ENCODE data around the gene LYZ.

DNA sequence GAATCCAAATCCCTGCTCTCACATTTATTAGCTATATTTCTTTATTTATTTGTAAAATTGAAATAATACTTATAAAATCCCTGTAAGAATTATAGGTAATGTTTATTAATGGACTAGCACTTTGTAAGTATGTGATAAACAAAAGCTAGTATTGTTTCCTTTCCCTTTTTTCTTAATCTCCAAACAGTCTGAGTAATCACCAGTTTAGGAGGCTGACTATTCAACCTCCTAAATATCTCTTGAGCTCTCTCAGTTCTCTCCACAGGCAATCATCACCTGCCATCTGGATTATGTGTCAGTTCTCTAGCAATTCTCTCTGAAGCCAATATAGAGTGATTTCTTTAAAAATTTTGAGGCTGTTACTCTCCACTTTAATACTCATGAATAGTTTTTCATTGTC is 9.2 kb upstream of the LYZ start:
- no peak for TF ChIP-seq ZSCAN29 (IDR thresholded peaks at IDR 0.05)
- no peak for TF ChIP-seq JUNB (CRISPR knock-in tag; conservative IDR thresholded peaks at IDR 0.05)
- TF ChIP-seq, protein P1, sequence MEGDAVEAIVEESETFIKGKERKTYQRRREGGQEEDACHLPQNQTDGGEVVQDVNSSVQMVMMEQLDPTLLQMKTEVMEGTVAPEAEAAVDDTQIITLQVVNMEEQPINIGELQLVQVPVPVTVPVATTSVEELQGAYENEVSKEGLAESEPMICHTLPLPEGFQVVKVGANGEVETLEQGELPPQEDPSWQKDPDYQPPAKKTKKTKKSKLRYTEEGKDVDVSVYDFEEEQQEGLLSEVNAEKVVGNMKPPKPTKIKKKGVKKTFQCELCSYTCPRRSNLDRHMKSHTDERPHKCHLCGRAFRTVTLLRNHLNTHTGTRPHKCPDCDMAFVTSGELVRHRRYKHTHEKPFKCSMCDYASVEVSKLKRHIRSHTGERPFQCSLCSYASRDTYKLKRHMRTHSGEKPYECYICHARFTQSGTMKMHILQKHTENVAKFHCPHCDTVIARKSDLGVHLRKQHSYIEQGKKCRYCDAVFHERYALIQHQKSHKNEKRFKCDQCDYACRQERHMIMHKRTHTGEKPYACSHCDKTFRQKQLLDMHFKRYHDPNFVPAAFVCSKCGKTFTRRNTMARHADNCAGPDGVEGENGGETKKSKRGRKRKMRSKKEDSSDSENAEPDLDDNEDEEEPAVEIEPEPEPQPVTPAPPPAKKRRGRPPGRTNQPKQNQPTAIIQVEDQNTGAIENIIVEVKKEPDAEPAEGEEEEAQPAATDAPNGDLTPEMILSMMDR (IDR thresholded peaks at IDR 0.05 in 2 of 3, conservative IDR thresholded peaks at IDR 0.05 in 1 of 3; ENCODE audit: insufficient read depth in 2 of 3, low read depth in 1 of 3, low read length in 3 of 3), result no peak
- no peak for TF ChIP-seq RFX7 (CRISPR knock-in tag; IDR thresholded peaks at IDR 0.05)
- TF ChIP-seq CBX3 (IDR thresholded peaks at IDR 0.05; ENCODE audit: borderline replicate concordance in 1 of 2, low read length in 2 of 2), result no peak
- no peak for TF ChIP-seq HDAC2 (IDR thresholded peaks at IDR 0.05)
- no peak for TF ChIP-seq ZNF140 (CRISPR knock-in tag; IDR thresholded peaks at IDR 0.05)
- no peak for TF ChIP-seq YBX1 (IDR thresholded peaks at IDR 0.05)
- TF ChIP-seq, protein P2, sequence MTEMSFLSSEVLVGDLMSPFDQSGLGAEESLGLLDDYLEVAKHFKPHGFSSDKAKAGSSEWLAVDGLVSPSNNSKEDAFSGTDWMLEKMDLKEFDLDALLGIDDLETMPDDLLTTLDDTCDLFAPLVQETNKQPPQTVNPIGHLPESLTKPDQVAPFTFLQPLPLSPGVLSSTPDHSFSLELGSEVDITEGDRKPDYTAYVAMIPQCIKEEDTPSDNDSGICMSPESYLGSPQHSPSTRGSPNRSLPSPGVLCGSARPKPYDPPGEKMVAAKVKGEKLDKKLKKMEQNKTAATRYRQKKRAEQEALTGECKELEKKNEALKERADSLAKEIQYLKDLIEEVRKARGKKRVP (CRISPR knock-in tag; IDR thresholded peaks at IDR 0.05), result no peak
- no peak for TF ChIP-seq CREM (IDR thresholded peaks at IDR 0.05; ENCODE audit: low read depth)
- TF ChIP-seq, protein P3, sequence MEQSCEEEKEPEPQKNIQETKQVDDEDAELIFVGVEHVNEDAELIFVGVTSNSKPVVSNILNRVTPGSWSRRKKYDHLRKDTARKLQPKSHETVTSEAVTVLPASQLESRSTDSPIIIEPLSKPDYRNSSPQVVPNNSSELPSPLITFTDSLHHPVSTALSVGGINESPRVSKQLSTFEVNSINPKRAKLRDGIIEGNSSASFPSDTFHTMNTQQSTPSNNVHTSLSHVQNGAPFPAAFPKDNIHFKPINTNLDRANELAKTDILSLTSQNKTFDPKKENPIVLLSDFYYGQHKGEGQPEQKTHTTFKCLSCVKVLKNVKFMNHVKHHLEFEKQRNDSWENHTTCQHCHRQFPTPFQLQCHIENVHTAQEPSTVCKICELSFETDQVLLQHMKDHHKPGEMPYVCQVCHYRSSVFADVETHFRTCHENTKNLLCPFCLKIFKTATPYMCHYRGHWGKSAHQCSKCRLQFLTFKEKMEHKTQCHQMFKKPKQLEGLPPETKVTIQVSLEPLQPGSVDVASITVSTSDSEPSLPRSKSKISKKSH (CRISPR knock-in tag; IDR thresholded peaks at IDR 0.05), result no peak
- no peak for TF ChIP-seq CEBPG (CRISPR knock-in tag; IDR thresholded peaks at IDR 0.05)
- TF ChIP-seq CEBPG (tag; conservative IDR thresholded peaks at IDR 0.05 in 1 of 2, IDR thresholded peaks at IDR 0.05 in 1 of 2), result no peak
